SK-N-SH (cell line): Measurements from ENCODE around the gene STXBP6. TPM values are rescaled to one million over a fixed set of nuclear protein-coding genes. Genes with fewer than 3 reads are reported as not detected.

Experiments
- CTCF ChIA-PET: fragments of 300-600, 350-600 bp; formaldehyde crosslinking; extraction: SDS; loops from one replicate; lab custom pipeline; 2021; lab: Yijun Ruan, JAX
- POLR2A ChIA-PET: fragments of 350-600 bp; sonication (Branson Sonifier 250); formaldehyde crosslinking; extraction: SDS; loops from one replicate; lab custom pipeline; 2020; ENCODE audit warnings: antibody characterized with exemption, inconsistent platforms; lab: Yijun Ruan, JAX
- DNase-seq: peaks from one replicate; pipeline ENCODE4 v3.0.0; 2012
- H2AFZ ChIP-seq: fragments of 200-600 bp; sonication (generic); 2 replicates; pipeline ENCODE4 v1.8.1; 2016; ENCODE audit warnings: antibody characterized with exemption, mild to moderate bottlenecking, low read depth
- H3F3A ChIP-seq: fragments of 200-600 bp; sonication (generic); replicated peaks from 2 replicates; pipeline ENCODE3; 2016; ENCODE audit warnings: antibody characterized with exemption, mild to moderate bottlenecking; ENCODE audit not compliant: insufficient read depth
- H3K27ac ChIP-seq, 2 experiments: fragments of 200-500 bp in 1 of 2; fragments of 200-600 bp in 1 of 2; sonication (Bioruptor generic) in 1 of 2; sonication (generic), shearing (Covaris generic) in 1 of 2; 2 replicates each; pipeline versions ENCODE4 v1.5.1 to v1.6.1; 2014 to 2016; ENCODE audit warnings: low read depth in 2 of 2, inconsistent platforms in 1 of 2, low read length in 1 of 2, mild to moderate bottlenecking in 1 of 2, mixed read lengths in 1 of 2
- H3K27me3 ChIP-seq: fragments of 200-600 bp; sonication (generic), shearing (Covaris generic); 2 replicates; pipeline ENCODE4 v1.6.1; 2016; ENCODE audit warnings: mixed run types; ENCODE audit not compliant: insufficient read depth
- H3K36me3 ChIP-seq, 2 experiments: fragments of 200-500 bp in 1 of 2; fragments of 200-600 bp in 1 of 2; sonication (Bioruptor generic) in 1 of 2; sonication (generic) in 1 of 2; replicated peaks in 1 of 2; 2 replicates each; pipeline versions ENCODE3 to v1.5.1; 2014 to 2016; ENCODE audit warnings: low read length in 1 of 2, mild to moderate bottlenecking in 1 of 2; ENCODE audit not compliant: insufficient read depth in 2 of 2, control insufficient read depth in 1 of 2
- H3K4me1 ChIP-seq, 2 experiments: fragments of 200-500 bp in 1 of 2; fragments of 200-600 bp in 1 of 2; sonication (Bioruptor generic) in 1 of 2; sonication (generic), shearing (Covaris generic) in 1 of 2; 2 replicates each; pipeline versions ENCODE4 v1.5.1 to v1.6.1; 2014 to 2016; ENCODE audit warnings: low read depth in 1 of 2, low read length in 1 of 2, mixed run types in 1 of 2; ENCODE audit not compliant: insufficient read depth in 2 of 2, control insufficient read depth in 1 of 2
- H3K4me2 ChIP-seq: fragments of 200-600 bp; sonication (generic), shearing (Covaris generic); 2 replicates; pipeline ENCODE4 v1.6.1; 2017; ENCODE audit warnings: mixed run types
- H3K4me3 ChIP-seq, 2 experiments: fragments of 200-500 bp in 1 of 2; fragments of 200-600 bp in 1 of 2; sonication (Bioruptor generic) in 1 of 2; sonication (generic), shearing (Covaris generic) in 1 of 2; 2 replicates each; pipeline versions ENCODE4 v1.5.1 to v1.8.1; 2014 to 2016; ENCODE audit warnings: low read depth in 2 of 2, inconsistent platforms in 1 of 2, low read length in 1 of 2, mild to moderate bottlenecking in 1 of 2, mixed read lengths in 1 of 2, moderate library complexity in 1 of 2
- H3K79me2 ChIP-seq: fragments of 200-600 bp; sonication (generic); 2 replicates; pipeline ENCODE4 v1.8.1; 2017; ENCODE audit warnings: mild to moderate bottlenecking; ENCODE audit not compliant: insufficient read depth
- H3K9ac ChIP-seq: fragments of 200-600 bp; sonication (generic); 2 replicates; pipeline ENCODE4 v1.6.1; 2017; ENCODE audit warnings: mixed run types
- H3K9me2 ChIP-seq: fragments of 200-600 bp; sonication (generic); 2 replicates; pipeline ENCODE4 v1.6.1; 2017; ENCODE audit warnings: mixed run types
- H3K9me3 ChIP-seq: fragments of 200-600 bp; sonication (generic); 2 replicates; pipeline ENCODE4 v1.6.1; 2017; ENCODE audit warnings: mixed run types, mild to moderate bottlenecking, moderate library complexity
- H4K20me1 ChIP-seq: fragments of 200-600 bp; sonication (generic); 2 replicates; pipeline ENCODE4 v1.6.1; 2017; ENCODE audit warnings: mild to moderate bottlenecking, mixed run types; ENCODE audit not compliant: insufficient read depth
- CTCF ChIP-seq: fragments of 200-600 bp; sonication (generic); IDR thresholded peaks from 2 replicates; pipeline ENCODE4 v1.6.1; 2017; ENCODE audit warnings: antibody characterized with exemption, mild to moderate bottlenecking, moderate library complexity
- ELF1 ChIP-seq: IDR thresholded peaks from 2 replicates; pipeline ENCODE4 v1.4.0; 2012
- EP300 ChIP-seq, 2 experiments: IDR thresholded peaks; 2 replicates each; pipeline versions ENCODE4 v1.4.0 to v1.6.1; 2012; ENCODE audit warnings: borderline replicate concordance in 1 of 2, low read depth in 1 of 2, low read length in 1 of 2
- EZH2phosphoT487 ChIP-seq: fragments of 200-600 bp; sonication (generic); IDR thresholded peaks from 2 replicates; pipeline ENCODE4 v1.6.1; 2017; ENCODE audit warnings: low read depth, mixed run types, mild to moderate bottlenecking, antibody characterized with exemption, moderate library complexity, borderline replicate concordance
- JUND ChIP-seq: IDR thresholded peaks from 2 replicates; pipeline ENCODE4 v1.4.0; 2012
- RAD21 ChIP-seq: IDR thresholded peaks from 2 replicates; pipeline ENCODE4 v1.6.1; 2012; ENCODE audit warnings: mild to moderate bottlenecking, low read length
- RCOR1 ChIP-seq: fragments of 150-350 bp; IDR thresholded peaks from 2 replicates; pipeline ENCODE4 v1.6.1; 2017; ENCODE audit warnings: antibody characterized with exemption, low read length
- REST ChIP-seq: IDR thresholded peaks from 2 replicates; pipeline ENCODE4 v1.6.1; 2012; ENCODE audit warnings: mild to moderate bottlenecking, low read depth, low read length, moderate library complexity
- RFX5 ChIP-seq: IDR thresholded peaks from 2 replicates; pipeline ENCODE4 v1.6.1; 2012; ENCODE audit warnings: mild to moderate bottlenecking, improper control_type of control experiment, low read length
- RXRA ChIP-seq: IDR thresholded peaks from 2 replicates; pipeline ENCODE4 v1.4.0; 2012; ENCODE audit warnings: low read depth, mild to moderate bottlenecking, borderline replicate concordance
- SMC3 ChIP-seq: IDR thresholded peaks from 2 replicates; pipeline ENCODE4 v1.6.1; 2012; ENCODE audit warnings: low read depth, low read length, improper control_type of control experiment
- TAF1 ChIP-seq: IDR thresholded peaks from 2 replicates; pipeline ENCODE4 v1.6.1; 2012; ENCODE audit warnings: low read depth, mild to moderate bottlenecking, low read length, moderate library complexity, borderline replicate concordance
- TCF12 ChIP-seq: IDR thresholded peaks from 2 replicates; pipeline ENCODE4 v1.4.0; 2012
- TEAD4 ChIP-seq: IDR thresholded peaks from 2 replicates; pipeline ENCODE4 v1.4.0; 2012; ENCODE audit warnings: mild to moderate bottlenecking, borderline replicate concordance; ENCODE audit not compliant: insufficient read depth
- WGBS: methylation state at CpG from one replicate; pipeline ENCODE4 v1.1.6; 2017; ENCODE audit warnings: low lambda C conversion rate; 5-methylcytosine and 5-hydroxymethylcytosine counted together
- polyA plus RNA-seq, 3 experiments: library from polyadenylated mRNA; depleted of rRNA; stranded (reverse); fragments of >200 nt; gene quantifications; 2 replicates each; pipeline ENCODE4 v1.2.3, GENCODE V29; 2012
- TF ChIP-seq, protein P1 (sequence below): fragments of 150-350 bp; IDR thresholded peaks from 2 replicates; pipeline ENCODE4 v1.6.1; 2017; ENCODE audit warnings: antibody characterized with exemption, low read length, low read depth, borderline replicate concordance
- TF ChIP-seq, protein P2 (sequence below): fragments of 150-350 bp; IDR thresholded peaks from 2 replicates; pipeline ENCODE4 v1.6.1; 2016; ENCODE audit warnings: mild to moderate bottlenecking, low read depth, low read length
- TF ChIP-seq, protein P3 (sequence below): IDR thresholded peaks from 2 replicates; pipeline ENCODE4; 2012
- TF ChIP-seq, protein P4 (sequence below): IDR thresholded peaks from 2 replicates; pipeline ENCODE4 v1.4.0; 2012; ENCODE audit warnings: low read depth, borderline replicate concordance

Gene STXBP6
- polyA plus RNA-seq, 1 of the 3 experiments (the other 2 are of a cell fraction): 0.16 TPM

DNA sequence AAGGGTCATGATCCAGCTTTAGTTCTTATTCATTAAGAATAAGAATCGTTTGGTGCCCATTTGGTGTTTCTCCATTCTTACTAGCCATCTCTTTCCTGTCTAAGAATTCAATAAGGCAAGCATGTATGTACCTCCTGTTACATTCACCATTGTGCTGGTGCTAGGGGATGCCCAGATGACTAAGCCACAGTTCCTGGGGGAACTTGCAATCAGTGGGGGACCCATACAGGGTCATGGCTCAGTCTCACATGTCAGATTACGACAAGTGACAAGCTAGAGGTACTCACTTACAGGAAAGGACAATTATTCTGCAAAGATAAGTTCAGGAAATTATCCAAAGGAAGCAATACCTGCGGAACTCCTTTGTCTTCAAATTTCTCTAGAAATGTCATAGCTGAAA is 125.4 kb downstream of the STXBP6 start:
- POLR2A ChIA-PET: no interaction called here
- no peak for DNase-seq
- H3K4me3 ChIP-seq: no peak overlapping the region
- H3F3A ChIP-seq: no peaks in the 10 kb centered on the region
- no peaks in the 10 kb centered on the region for H3K36me3 ChIP-seq
- no peaks in the 10 kb centered on the region for H4K20me1 ChIP-seq
- H3K4me2 ChIP-seq: no peak overlapping the region
- H3K79me2 ChIP-seq: no peaks in the 10 kb centered on the region
- CTCF ChIA-PET: no interaction called here
- H3K27ac ChIP-seq: no peak overlapping the region
- no peaks in the 10 kb centered on the region for H3K4me1 ChIP-seq
- H3K9me2 ChIP-seq: no peaks in the 10 kb centered on the region
- H2AFZ ChIP-seq: no peak overlapping the region
- TF ChIP-seq RAD21: no peak
- TF ChIP-seq TAF1: no peak
- no peak for TF ChIP-seq REST
- no peak for TF ChIP-seq RXRA
- no peak for TF ChIP-seq RFX5
- TF ChIP-seq, protein P1, sequence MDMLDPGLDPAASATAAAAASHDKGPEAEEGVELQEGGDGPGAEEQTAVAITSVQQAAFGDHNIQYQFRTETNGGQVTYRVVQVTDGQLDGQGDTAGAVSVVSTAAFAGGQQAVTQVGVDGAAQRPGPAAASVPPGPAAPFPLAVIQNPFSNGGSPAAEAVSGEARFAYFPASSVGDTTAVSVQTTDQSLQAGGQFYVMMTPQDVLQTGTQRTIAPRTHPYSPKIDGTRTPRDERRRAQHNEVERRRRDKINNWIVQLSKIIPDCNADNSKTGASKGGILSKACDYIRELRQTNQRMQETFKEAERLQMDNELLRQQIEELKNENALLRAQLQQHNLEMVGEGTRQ: no peak
- TF ChIP-seq, protein P2, sequence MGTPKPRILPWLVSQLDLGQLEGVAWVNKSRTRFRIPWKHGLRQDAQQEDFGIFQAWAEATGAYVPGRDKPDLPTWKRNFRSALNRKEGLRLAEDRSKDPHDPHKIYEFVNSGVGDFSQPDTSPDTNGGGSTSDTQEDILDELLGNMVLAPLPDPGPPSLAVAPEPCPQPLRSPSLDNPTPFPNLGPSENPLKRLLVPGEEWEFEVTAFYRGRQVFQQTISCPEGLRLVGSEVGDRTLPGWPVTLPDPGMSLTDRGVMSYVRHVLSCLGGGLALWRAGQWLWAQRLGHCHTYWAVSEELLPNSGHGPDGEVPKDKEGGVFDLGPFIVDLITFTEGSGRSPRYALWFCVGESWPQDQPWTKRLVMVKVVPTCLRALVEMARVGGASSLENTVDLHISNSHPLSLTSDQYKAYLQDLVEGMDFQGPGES: no peak
- TF ChIP-seq TCF12: no peak
- TF ChIP-seq TEAD4: no peak
- TF ChIP-seq, protein P3, sequence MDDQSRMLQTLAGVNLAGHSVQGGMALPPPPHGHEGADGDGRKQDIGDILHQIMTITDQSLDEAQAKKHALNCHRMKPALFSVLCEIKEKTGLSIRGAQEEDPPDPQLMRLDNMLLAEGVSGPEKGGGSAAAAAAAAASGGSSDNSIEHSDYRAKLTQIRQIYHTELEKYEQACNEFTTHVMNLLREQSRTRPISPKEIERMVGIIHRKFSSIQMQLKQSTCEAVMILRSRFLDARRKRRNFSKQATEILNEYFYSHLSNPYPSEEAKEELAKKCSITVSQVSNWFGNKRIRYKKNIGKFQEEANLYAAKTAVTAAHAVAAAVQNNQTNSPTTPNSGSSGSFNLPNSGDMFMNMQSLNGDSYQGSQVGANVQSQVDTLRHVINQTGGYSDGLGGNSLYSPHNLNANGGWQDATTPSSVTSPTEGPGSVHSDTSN: no peak
- TF ChIP-seq EZH2phosphoT487: no peak
- no peak for TF ChIP-seq JUND
- TF ChIP-seq CTCF: no peak
- no peak for TF ChIP-seq RCOR1
- no peak for TF ChIP-seq ELF1
- TF ChIP-seq, protein P4, sequence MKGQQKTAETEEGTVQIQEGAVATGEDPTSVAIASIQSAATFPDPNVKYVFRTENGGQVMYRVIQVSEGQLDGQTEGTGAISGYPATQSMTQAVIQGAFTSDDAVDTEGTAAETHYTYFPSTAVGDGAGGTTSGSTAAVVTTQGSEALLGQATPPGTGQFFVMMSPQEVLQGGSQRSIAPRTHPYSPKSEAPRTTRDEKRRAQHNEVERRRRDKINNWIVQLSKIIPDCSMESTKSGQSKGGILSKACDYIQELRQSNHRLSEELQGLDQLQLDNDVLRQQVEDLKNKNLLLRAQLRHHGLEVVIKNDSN: no peak
- TF ChIP-seq SMC3: no peak
- TF ChIP-seq EP300 (IDR thresholded peaks at IDR 0.05; ENCODE audit: borderline replicate concordance in 1 of 2, low read depth in 1 of 2, low read length in 1 of 2): no peak
- H3K27me3 ChIP-seq: no peaks in the 10 kb centered on the region
- no peaks in the 10 kb centered on the region for H3K9me3 ChIP-seq
- no peak overlapping the region for H3K9ac ChIP-seq
- 2% methylated on average over 3 of the region's 3 CpGs for WGBS
